Activated CD4-positive, CD25-positive, alpha-beta regulatory T cell (primary cell): ENCODE measurements around the gene CDKN2D.

Source experiments
- DNase-seq, 4 experiments: peaks; one replicate each; lab custom pipeline; 2025; lab: John Stamatoyannopoulos, UW

The CDKN2D gene

DNA sequence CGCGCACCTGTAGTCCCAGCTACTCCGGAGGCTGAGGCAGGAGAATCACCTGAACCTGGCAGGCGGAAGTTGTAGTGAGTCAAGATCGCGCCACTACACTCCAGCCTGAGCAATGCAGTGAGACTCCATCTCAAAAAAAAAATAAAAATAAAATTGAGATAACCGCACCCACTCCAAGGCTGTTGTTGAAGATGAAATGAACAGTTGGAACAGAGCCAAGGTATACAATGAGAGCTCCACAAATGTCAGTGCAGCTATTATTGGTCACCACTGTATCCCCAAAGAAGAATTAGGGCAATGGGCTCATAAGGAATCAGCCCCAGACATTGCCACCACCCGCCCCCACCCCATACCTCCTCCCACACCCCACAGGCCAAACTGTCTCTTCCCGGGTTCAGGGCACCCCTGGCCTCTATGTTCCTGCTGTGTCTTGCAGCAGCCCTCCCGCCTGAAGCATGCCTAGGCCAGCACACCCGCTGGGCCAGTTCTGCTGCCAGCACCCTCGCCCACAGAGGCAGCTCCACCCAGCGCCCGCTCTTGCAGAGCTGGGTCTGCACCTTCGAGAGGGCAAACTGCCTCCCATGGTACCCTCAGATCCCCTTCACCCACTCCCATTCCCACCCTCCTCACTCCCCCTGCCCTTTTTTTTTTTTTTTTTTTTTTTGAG is 48.0 kb downstream of the CDKN2D start:
- no peak for DNase-seq

DNA sequence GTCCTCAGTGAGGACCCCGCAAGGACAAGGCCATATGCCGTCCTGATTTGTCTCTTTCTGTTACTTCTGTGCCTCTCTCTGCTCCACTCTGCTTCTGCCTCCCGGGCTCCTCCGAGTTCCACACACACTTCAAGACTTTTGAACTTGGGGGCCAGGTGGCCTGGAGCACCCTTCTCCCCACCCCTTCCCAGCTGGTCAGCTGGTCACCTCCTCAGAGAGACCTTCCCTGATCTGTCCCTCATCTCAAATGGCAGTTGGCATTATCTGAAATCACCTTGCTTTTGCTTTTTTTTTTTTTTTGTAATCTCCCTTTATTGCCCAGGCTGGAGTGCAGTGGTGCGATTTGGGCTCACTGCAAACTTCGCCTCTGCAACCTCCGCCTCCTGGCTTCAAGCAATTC is 49.4 kb downstream of the CDKN2D start:
- DNase-seq = no peak

DNA sequence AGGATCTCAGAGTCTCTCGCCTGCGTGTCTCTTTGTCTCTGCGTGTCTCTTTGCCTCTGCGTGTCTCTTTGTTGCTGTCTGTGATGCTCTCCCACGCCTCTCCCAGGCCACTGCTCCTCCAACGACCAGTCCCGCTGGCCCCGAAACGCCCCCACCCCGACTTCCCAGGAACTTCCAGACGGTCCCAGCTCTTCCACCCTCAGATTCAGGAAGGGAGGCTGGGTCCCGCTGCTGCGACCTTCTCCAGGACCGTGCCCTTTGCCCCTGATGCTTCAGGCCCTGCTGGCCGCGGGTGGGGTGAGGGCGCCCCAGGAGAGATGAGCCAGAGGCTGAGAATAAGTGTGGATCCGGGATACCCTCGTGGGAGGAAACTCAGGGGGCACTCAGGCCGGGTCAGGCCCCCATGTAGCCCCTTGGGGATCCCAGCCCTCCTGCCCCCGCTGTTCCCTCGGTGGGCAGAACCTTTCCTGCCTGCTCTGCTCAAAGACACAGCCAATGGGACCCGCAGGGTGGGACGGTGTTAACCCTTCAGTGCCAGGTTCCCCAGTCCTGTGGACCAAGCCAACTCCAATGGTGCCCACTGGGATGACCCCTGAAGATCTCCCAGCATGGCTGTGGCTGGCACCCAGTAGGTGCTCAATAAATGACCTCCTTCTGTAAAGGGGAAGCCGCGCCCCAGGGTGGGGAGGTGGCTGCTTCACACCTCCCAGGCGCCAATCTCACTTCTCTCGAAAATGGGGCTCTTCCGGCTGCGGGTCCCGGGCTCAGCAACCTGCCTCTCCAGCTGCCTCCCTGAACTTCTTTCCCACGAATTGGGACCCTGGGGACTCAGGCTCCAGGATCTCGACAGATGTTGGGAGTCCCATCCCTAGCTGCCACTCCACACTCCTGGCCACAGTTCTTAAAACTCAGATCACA is 50.1 kb downstream of the CDKN2D start:
- DNase-seq = no peak

DNA sequence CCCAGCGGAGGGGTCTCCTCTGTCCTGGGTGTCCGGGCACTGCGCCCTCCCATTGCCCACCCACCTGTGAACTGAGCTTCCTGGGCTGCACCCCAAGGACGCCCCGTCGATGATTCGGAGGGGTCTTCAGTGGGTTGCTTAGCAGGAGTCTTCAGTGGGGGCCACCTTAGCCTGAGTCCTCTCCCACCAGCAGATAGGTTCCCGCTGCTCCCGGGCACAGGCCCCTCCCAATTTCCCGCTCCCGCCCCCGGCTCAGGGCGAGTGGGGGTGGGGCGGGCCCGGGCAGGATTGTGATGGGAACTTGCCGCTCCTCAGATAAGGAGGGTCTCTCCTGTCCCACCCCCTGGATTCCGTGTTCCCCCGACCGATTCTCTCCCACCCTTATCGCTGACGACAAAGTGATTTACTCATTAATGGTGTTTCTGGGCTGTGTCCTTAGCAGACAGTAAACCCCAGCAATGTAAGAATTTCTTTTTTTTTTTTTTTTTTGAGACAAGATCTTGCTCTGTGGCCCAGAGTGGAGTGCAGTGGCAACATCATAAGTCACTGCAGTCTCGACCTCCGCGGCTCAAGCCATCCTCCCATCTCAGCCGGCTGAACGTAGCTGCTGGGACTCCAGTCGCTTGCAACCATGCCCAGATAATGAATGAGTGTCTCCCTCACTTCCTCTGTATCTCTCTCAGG is 50.9 kb downstream of the CDKN2D start:
- no peak for DNase-seq

DNA sequence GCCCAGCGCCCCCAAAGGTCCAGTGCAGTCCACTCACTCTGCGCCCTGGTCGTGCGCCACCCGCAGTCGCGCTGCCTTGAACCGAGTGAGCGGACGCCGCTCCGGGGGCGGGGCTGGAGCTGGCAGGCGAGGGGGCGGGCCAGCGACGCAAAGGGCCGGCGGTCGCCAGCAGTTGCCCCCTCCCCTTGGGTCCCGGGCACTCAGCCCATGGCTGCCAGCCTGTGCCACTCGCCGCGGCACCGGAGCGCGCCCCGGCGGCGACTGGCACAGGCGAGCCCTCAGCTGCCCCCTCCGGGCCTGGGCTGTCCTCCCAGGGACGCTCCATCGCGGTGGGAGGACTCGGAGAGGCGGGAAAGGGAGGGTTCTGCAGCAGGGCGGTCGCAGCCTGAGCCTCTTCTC is 51.4 kb downstream of the CDKN2D start, which contains the start of gene S1PR5:
TSS of gene S1PR5 (minus strand) at position 87 of the 399 bp plus-strand sequence. CDS start 2,436 bp downstream, outside the sequence.
- DNase-seq = no peak

DNA sequence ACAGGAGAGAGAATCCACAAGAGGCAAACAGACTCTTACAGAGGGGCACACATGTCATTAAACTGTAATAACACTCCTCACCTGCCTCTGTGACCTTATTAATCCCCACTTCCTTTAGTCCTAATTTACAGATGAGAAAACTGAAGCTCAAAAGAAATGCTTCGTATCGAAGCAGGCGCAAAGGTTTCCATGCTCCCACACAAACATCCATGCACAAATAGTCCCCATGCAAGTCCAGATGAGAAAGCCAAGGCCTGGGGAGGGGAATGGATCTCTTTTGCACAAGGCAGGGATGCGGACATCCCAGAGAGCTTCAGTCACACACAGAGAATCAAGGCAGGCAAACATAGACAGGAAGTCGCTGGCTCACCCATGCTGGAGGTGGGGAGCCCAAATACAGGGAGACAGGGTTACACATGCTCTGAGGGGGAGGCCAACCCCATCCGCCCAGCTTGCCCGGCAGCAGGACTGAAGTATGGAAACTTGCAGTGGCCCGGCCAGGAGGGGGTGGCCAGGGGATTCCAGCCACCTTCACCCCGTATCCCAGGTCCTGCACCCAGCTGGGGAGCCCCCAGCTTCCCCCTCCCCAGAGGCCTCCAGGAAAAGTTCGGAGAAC is 52.0 kb downstream of the CDKN2D start:
- DNase-seq = no peak
